Left ventricle myocardium inferior (tissue), 1 donor: Measurements from ENCODE around the gene CALR3. TPM values are rescaled to one million over a fixed set of nuclear protein-coding genes. Genes with fewer than 3 reads are reported as not detected.
"Not testable (repeated sequence)": the region's sequence is repeated elsewhere in the genome, so short reads cannot be mapped to it uniquely, and the experiment has no call there.

Experiments used
- DNase-seq: peaks from one replicate; pipeline ENCODE4 v3.0.0-alpha.2; 2020
- H3K27ac ChIP-seq: fragments of 200-600 bp; replicated peaks from 2 replicates; pipeline ENCODE4 v1.8.0; 2021
- H3K27me3 ChIP-seq: fragments of 200-600 bp; 2 replicates; pipeline ENCODE4 v1.8.0; 2021; ENCODE audit warnings: low read depth
- H3K36me3 ChIP-seq: fragments of 200-600 bp; 2 replicates; pipeline ENCODE4 v1.8.0; 2021
- H3K4me1 ChIP-seq: fragments of 200-600 bp; 2 replicates; pipeline ENCODE4 v1.8.0; 2021
- H3K4me3 ChIP-seq: fragments of 200-600 bp; 2 replicates; pipeline ENCODE4 v1.8.0; 2021; ENCODE audit warnings: mild to moderate bottlenecking, moderate library complexity
- H3K9me3 ChIP-seq: fragments of 200-600 bp; replicated peaks from 2 replicates; pipeline ENCODE4 v1.8.0; 2021
- intact Hi-C: fragments of 100-400 bp; cut with micrococcal nuclease; formaldehyde crosslinking; loops from one replicate; pipeline ENCODE4 v1.11.0; 2022
- total RNA-seq: library from RNA; stranded (reverse); fragmentation: NEBNext Ultra II Directional; extraction: Animal tissue kit (Norgen Biotek cat#: 25700); gene quantifications from one replicate; pipeline ENCODE4 v1.2.1, GENCODE V29; 2021
- TF ChIP-seq, protein P1 (sequence below): fragments of 200-600 bp; IDR thresholded peaks from 2 replicates; pipeline ENCODE4 v1.8.0; 2021; ENCODE audit warnings: antibody characterized with exemption, mild to moderate bottlenecking, borderline replicate concordance
- donor health status: DM: no; HTN: yes; CAD: no; lungs with severe emphysema.

Gene CALR3
- total RNA-seq, 1 donor from 2014 or later, result not detected

DNA sequence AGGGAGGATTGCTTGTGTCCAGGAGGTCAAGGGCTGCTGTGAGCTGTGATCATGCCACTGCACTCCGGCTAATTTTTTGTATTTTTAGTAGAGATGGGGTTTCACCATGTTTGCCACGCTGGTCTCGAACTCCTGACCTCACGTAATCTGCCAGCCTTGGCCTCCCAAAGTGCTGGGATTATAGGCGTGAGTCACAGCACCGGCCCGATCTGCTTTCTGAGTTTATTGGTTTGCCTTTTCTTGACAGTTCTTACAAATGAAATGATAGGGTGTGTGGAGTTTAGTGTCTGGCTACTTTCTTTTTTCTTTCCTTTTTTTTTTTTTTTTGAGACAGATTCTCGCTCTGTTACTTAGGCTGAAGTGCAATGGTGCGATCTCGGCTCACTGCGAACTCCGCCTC is 1.1 kb upstream of the CALR3 start:
- H3K27ac ChIP-seq, result peak overlapping the region; percentile 87
- TF ChIP-seq, protein P1, sequence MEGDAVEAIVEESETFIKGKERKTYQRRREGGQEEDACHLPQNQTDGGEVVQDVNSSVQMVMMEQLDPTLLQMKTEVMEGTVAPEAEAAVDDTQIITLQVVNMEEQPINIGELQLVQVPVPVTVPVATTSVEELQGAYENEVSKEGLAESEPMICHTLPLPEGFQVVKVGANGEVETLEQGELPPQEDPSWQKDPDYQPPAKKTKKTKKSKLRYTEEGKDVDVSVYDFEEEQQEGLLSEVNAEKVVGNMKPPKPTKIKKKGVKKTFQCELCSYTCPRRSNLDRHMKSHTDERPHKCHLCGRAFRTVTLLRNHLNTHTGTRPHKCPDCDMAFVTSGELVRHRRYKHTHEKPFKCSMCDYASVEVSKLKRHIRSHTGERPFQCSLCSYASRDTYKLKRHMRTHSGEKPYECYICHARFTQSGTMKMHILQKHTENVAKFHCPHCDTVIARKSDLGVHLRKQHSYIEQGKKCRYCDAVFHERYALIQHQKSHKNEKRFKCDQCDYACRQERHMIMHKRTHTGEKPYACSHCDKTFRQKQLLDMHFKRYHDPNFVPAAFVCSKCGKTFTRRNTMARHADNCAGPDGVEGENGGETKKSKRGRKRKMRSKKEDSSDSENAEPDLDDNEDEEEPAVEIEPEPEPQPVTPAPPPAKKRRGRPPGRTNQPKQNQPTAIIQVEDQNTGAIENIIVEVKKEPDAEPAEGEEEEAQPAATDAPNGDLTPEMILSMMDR, result no peak
- H3K4me1 ChIP-seq, result peaks cover 12% of the 10 kb centered on the region
- no peaks in the 10 kb centered on the region for H3K27me3 ChIP-seq
- peaks cover 7% of the 10 kb centered on the region for H3K36me3 ChIP-seq
- no peak for DNase-seq
- intact Hi-C loops, result no loop called here
- H3K9me3 ChIP-seq, result no peaks in the 10 kb centered on the region
- H3K4me3 ChIP-seq, result peak overlapping the region; percentile 84

DNA sequence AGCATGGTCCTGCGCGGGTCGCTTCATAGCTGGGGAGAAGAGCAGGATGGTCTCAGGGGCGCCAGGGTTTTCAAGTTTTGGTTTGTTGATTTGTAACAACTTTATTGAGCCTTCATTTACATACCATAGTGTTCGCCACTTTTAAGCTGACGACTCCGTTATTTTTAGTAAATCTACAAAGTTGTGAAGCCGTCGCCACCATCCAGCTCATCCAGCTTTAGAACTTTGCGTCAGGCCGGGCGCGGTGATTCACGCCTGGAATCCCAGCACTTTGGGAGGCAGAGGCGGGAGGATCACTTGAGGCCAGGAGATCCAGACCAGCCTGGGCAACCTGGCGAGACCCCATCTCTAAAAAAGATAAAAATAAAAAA is 631 bp upstream of the CALR3 start:
- peak; percentile 30 for DNase-seq
- H3K27ac ChIP-seq, result peak overlapping the region; percentile 87
- H3K36me3 ChIP-seq, result peaks cover 4% of the 10 kb centered on the region
- H3K4me3 ChIP-seq, result peak overlapping the region; percentile 84
- no peaks in the 10 kb centered on the region for H3K27me3 ChIP-seq
- H3K9me3 ChIP-seq, result no peaks in the 10 kb centered on the region
- TF ChIP-seq, protein P1, result no peak
- peaks cover 12% of the 10 kb centered on the region for H3K4me1 ChIP-seq
- intact Hi-C loops, result no loop called here

DNA sequence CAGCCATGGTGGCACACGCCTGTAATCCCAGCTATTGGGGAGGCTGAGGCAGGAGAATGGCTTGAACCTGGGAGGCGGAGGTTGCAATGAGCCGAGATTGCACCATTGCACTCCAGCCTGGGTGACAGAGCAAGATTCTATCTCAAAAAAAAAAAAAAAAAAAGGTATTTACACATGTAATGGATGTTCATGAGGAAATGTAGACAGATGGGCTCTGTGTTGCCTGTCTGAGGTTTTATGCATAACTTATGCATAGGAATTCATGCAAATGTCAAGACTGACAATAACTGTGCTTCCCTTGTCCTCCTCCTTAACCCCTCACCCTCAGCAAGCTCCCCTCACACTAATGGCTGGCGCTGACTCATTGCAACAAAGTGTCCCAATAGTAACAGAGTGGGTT is 9.5 kb downstream of the CALR3 start:
- H3K36me3 ChIP-seq, DNase-seq: not testable (repeated sequence)

DNA sequence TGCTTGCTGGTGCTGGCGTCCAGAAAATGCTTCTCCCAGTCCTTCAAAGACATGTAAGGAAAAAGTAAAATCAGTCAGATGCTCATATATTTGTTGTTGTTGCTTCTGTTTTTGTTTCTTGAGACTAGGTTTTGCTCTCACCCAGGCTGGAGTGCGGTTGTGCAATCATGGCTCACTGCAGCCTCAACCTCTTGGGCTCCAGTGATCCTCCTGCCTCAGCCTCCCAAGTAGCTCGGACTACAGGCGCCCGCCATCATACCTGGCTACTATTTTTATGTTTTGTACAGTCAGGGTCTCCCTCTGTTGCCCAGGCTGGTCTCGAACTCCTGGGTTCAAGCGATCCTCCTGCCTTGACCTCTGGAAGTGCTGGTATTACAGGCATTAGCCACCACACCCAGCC is 13.2 kb downstream of the CALR3 start:
- H3K36me3 ChIP-seq, result no peaks in the 10 kb centered on the region
- H3K27ac ChIP-seq, result no peak overlapping the region
- intact Hi-C loops, result no loop called here
- H3K4me1 ChIP-seq, result no peaks in the 10 kb centered on the region
- DNase-seq, result no peak
- no peaks in the 10 kb centered on the region for H3K9me3 ChIP-seq
- H3K4me3 ChIP-seq, result no peak overlapping the region
- no peaks in the 10 kb centered on the region for H3K27me3 ChIP-seq
- TF ChIP-seq, protein P1, result no peak

More for the DNA sequence above, 9.5 kb downstream of the CALR3 start:
- intact Hi-C loops, H3K27me3 ChIP-seq, H3K4me1 ChIP-seq, H3K9me3 ChIP-seq, H3K27ac ChIP-seq, H3K4me3 ChIP-seq: not testable (repeated sequence)

DNA sequence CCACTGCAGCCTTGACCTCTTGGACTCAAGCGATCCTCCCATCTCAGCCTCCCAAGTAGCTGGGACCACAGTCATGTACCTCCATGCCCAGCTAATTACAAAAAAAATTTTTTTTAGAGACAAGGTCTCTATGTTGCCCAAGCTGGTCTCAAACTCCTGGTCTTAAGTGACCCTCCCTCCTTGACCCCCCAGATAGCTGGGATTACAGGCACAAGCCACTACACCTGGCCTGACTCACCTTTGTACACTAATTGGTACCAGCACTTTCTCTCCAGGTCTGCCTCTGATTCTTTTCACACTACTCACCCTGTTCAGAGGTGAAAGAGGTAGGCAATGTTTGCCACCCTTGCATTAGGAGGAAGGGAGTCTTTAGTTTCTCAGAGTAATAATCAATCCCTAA is 18.7 kb downstream of the CALR3 start:
- Histone ChIP-seq H3K36me3 (no peaks in the 10 kb centered on the region), H3K4me3 (no peak overlapping the region), H3K9me3 (peaks cover 8% of the 10 kb centered on the region), H3K4me1 (peaks cover 3% of the 10 kb centered on the region), H3K27me3 (no peaks in the 10 kb centered on the region), H3K27ac (no peak overlapping the region)
- DNase-seq, result no peak
- intact Hi-C loops, result no loop called here
- TF ChIP-seq, protein P1, result no peak

DNA sequence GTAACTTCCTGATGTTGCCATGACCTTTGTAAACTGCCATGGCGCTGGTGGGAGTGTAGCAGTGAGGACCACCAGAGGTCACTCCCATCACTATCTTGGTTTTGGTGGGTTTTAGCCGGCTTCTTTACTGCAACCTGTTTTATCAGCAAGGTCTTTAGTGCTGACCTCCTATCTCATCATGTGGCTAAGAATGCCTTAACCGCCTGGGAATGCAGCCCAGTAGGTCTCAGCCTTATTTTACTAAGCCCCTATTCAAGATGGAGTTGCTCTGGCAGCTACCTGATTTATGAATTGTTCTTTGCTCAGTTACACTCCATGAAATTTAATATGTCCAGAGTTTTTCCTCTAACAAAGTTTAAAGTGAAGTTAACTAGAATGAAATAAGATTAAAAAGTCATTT is 19.6 kb downstream of the CALR3 start:
- Histone ChIP-seq H3K4me1 (peaks cover 8% of the 10 kb centered on the region), H3K36me3 (no peaks in the 10 kb centered on the region), H3K27ac (no peak overlapping the region), H3K27me3 (no peaks in the 10 kb centered on the region), H3K9me3 (peaks cover 8% of the 10 kb centered on the region), H3K4me3 (no peak overlapping the region)
- intact Hi-C loops, result no loop called here
- TF ChIP-seq, protein P1, result no peak
- no peak for DNase-seq
